Vagina (tissue), 2 donors: ENCODE measurements around the gene SPG21.

Source experiments
- POLR2AphosphoS5 ChIP-seq, 2 donors: sonication (generic); formaldehyde crosslinking; IDR thresholded peaks; one replicate each; pipeline ENCODE4 v1.9.0; 2017; ENCODE audit warnings: antibody characterized with exemption in 2 of 2, mild to moderate bottlenecking in 2 of 2, low read depth in 1 of 2; ENCODE audit not compliant: insufficient read depth in 1 of 2
- TF ChIP-seq, protein P1 (sequence below), 3 experiments: fragments of 450-650 bp in 2 of 3; fragments of 200-600 bp in 1 of 3; sonication (generic) in 1 of 3; IDR thresholded peaks; one replicate each; pipeline ENCODE4 v1.5.1; 2017 to 2019; ENCODE audit warnings: antibody characterized with exemption in 3 of 3, mild to moderate bottlenecking in 2 of 3, moderate library complexity in 2 of 3

DNA sequence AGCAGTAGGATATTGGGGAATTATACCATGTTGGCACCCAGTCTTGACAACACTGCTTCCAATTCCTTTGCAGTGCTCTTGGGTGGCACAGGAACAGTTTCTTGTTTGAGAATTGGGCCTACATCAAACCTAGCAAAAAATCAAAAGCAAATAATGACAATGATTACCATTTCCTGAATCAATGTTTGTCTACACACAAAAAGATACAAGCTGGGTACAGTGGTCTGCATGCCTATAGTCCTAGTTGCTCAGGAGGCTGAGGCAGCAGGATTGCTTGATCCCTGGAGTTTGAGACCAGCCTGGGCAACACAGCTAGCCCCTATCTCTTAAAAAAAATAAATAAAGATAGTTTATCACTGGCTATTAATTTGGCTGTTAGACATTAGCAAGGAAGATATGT lies 31.8 kb upstream of the SPG21 start:
- TF ChIP-seq, protein P1, sequence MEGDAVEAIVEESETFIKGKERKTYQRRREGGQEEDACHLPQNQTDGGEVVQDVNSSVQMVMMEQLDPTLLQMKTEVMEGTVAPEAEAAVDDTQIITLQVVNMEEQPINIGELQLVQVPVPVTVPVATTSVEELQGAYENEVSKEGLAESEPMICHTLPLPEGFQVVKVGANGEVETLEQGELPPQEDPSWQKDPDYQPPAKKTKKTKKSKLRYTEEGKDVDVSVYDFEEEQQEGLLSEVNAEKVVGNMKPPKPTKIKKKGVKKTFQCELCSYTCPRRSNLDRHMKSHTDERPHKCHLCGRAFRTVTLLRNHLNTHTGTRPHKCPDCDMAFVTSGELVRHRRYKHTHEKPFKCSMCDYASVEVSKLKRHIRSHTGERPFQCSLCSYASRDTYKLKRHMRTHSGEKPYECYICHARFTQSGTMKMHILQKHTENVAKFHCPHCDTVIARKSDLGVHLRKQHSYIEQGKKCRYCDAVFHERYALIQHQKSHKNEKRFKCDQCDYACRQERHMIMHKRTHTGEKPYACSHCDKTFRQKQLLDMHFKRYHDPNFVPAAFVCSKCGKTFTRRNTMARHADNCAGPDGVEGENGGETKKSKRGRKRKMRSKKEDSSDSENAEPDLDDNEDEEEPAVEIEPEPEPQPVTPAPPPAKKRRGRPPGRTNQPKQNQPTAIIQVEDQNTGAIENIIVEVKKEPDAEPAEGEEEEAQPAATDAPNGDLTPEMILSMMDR (IDR thresholded peaks at IDR 0.05) = no peak
- no peak for TF ChIP-seq POLR2AphosphoS5 (IDR thresholded peaks at IDR 0.05; ENCODE audit: insufficient read depth in 1 of 2, low read depth in 1 of 2)
